DOHH2 (cell line): Measurements from ENCODE around the gene LIPC.

Source experiments
- H3F3A ChIP-seq: fragments of 200-600 bp; sonication (generic), shearing (Covaris generic); 2 replicates; pipeline ENCODE4 v1.6.0; 2016; ENCODE audit warnings: antibody characterized with exemption, mild to moderate bottlenecking; ENCODE audit not compliant: control insufficient read depth, insufficient read depth
- H3K27ac ChIP-seq: fragments of 200-600 bp; sonication (generic); 2 replicates; pipeline ENCODE4 v1.5.1; 2014; ENCODE audit warnings: low read depth, mild to moderate bottlenecking, low read length, moderate library complexity
- H3K27me3 ChIP-seq: fragments of 200-600 bp; sonication (generic); 2 replicates; pipeline ENCODE4 v1.6.1; 2014; ENCODE audit warnings: mild to moderate bottlenecking, low read length, mixed read lengths; ENCODE audit not compliant: control insufficient read depth
- H3K36me3 ChIP-seq: fragments of 200-600 bp; sonication (generic); 2 replicates; pipeline ENCODE4 v1.6.1; 2014; ENCODE audit warnings: mild to moderate bottlenecking, low read length, moderate library complexity, mixed read lengths; ENCODE audit not compliant: control insufficient read depth
- H3K4me1 ChIP-seq: fragments of 200-600 bp; sonication (generic); 2 replicates; pipeline ENCODE4 v1.6.1; 2014; ENCODE audit warnings: mild to moderate bottlenecking, low read length, mixed read lengths; ENCODE audit not compliant: control insufficient read depth
- H3K4me2 ChIP-seq: fragments of 200-600 bp; sonication (generic); 2 replicates; pipeline ENCODE4 v1.6.0; 2014; ENCODE audit warnings: mild to moderate bottlenecking, low read length, moderate library complexity
- H3K4me3 ChIP-seq: fragments of 200-600 bp; sonication (generic); 2 replicates; pipeline ENCODE4 v1.5.1; 2014; ENCODE audit warnings: mild to moderate bottlenecking, low read length, mixed read lengths
- H3K79me2 ChIP-seq: fragments of 200-600 bp; sonication (generic); 2 replicates; pipeline ENCODE4 v1.6.1; 2014; ENCODE audit warnings: mild to moderate bottlenecking, low read length, mixed read lengths; ENCODE audit not compliant: control insufficient read depth
- H3K9me2 ChIP-seq: fragments of 200-600 bp; sonication (generic); replicated peaks from 2 replicates; pipeline ENCODE4 v1.6.1; 2014; ENCODE audit warnings: mild to moderate bottlenecking, low read length, mixed read lengths; ENCODE audit not compliant: control insufficient read depth
- H3K9me3 ChIP-seq: fragments of 200-600 bp; sonication (generic); 2 replicates; pipeline ENCODE4 v1.6.1; 2014; ENCODE audit warnings: antibody characterized with exemption, low read length, mixed read lengths; ENCODE audit not compliant: control insufficient read depth, insufficient read depth
- H4K20me1 ChIP-seq: fragments of 200-600 bp; sonication (generic); 2 replicates; pipeline ENCODE4 v1.6.0; 2014; ENCODE audit warnings: low read depth, mild to moderate bottlenecking, antibody characterized with exemption, low read length, moderate library complexity; ENCODE audit not compliant: control insufficient read depth, insufficient read depth
- CTCF ChIP-seq: fragments of 200-600 bp; sonication (generic); IDR thresholded peaks from one replicate; pipeline ENCODE4 v1.5.1; 2014; ENCODE audit warnings: antibody characterized with exemption, mild to moderate bottlenecking, low read depth, low read length; ENCODE audit not compliant: poor library complexity, severe bottlenecking
- EZH2phosphoT487 ChIP-seq: fragments of 200-600 bp; sonication (generic); IDR thresholded peaks from 2 replicates; pipeline ENCODE4 v1.6.1; 2017; ENCODE audit warnings: borderline replicate concordance, mild to moderate bottlenecking, antibody characterized with exemption, low read length, moderate library complexity, mixed read lengths

LIPC gene

GRCh38 chr15:58396181-58396580 is 35.6 kb upstream of the LIPC start:
- Histone ChIP-seq H3K4me2 (no peak overlapping the region), H3K9me3 (no peaks in the 10 kb centered on the region), H3K4me3 (no peak overlapping the region), H3K27ac (no peak overlapping the region), H4K20me1 (no peaks in the 10 kb centered on the region), H3K9me2 (no peaks in the 10 kb centered on the region), H3K79me2 (no peaks in the 10 kb centered on the region), H3K4me1 (no peaks in the 10 kb centered on the region), H3K36me3 (no peaks in the 10 kb centered on the region), H3F3A (no peaks in the 10 kb centered on the region), H3K27me3 (peaks cover under 1% of the 10 kb centered on the region; the same call in 1 of the 2 replicates)
- no peak for TF ChIP-seq CTCF
- no peak for TF ChIP-seq EZH2phosphoT487

- H3K9me2 ChIP-seq = no peaks in the 10 kb centered on the region
- H3K27ac ChIP-seq = no peak overlapping the region
- no peaks in the 10 kb centered on the region for H3F3A ChIP-seq
- H3K4me3 ChIP-seq = no peak overlapping the region
- H3K27me3 ChIP-seq = no peaks in the 10 kb centered on the region
- no peaks in the 10 kb centered on the region for H3K79me2 ChIP-seq
- no peaks in the 10 kb centered on the region for H4K20me1 ChIP-seq
- no peaks in the 10 kb centered on the region for H3K4me1 ChIP-seq
- TF ChIP-seq EZH2phosphoT487 (no peak), CTCF (no peak)
- H3K9me3 ChIP-seq = no peaks in the 10 kb centered on the region
- no peaks in the 10 kb centered on the region for H3K36me3 ChIP-seq
- no peak overlapping the region for H3K4me2 ChIP-seq
Measured at GRCh38 chr15:58398071-58398470, 33.7 kb upstream of the LIPC start.

DNA sequence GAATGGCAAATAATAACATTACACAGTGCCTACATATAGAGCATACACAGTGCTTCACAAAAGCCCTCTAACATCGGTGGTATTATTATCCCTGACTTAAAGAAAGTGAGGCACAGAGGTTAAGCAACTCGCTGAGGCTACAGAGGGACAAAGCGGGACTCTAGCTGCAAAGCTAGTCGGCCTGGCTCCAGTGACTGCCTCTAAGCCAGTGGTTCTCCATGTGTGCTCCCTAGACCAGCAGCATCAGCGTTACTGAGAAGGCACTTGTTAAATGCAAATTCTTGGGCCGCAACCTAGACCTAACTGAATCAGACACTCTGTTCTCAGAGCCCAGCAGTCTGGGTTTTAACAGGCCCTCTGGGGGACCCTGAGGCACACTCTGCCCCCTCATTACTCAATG is 33.1 kb upstream of the LIPC start:
- H3K4me2 ChIP-seq = no peak overlapping the region
- H3F3A ChIP-seq = no peaks in the 10 kb centered on the region
- H3K79me2 ChIP-seq = no peaks in the 10 kb centered on the region
- H3K4me3 ChIP-seq = no peak overlapping the region
- no peaks in the 10 kb centered on the region for H3K4me1 ChIP-seq
- TF ChIP-seq CTCF (no peak), EZH2phosphoT487 (no peak)
- H4K20me1 ChIP-seq = no peaks in the 10 kb centered on the region
- no peak overlapping the region for H3K27ac ChIP-seq
- no peaks in the 10 kb centered on the region for H3K36me3 ChIP-seq
- no peaks in the 10 kb centered on the region for H3K9me3 ChIP-seq
- no peaks in the 10 kb centered on the region for H3K9me2 ChIP-seq
- no peaks in the 10 kb centered on the region for H3K27me3 ChIP-seq

DNA sequence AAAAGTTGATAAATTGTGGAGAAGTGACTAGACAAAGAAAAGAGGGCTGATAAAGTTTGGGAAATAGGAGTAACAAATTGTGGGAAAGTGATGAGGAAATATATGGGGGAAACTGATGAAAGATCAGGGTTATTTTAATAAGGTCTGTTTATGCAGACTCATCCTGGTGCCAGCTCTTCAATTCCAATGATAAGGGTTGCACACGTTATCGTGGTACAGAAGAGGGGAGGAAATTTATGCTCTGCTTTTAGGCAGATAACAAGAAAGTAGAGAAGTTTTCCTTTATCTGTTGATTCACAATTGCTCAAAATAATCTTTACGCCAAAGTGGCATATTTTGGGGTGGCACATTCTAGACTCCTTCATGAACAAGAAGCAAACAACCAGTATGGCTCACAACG is 32.1 kb upstream of the LIPC start:
- Histone ChIP-seq H4K20me1 (no peaks in the 10 kb centered on the region), H3K4me3 (no peak overlapping the region), H3K4me2 (no peak overlapping the region), H3K27me3 (0 out of 2 replicates have a peak, but pooled peaks cover 1% of the 10 kb centered on the region), H3K79me2 (no peaks in the 10 kb centered on the region), H3F3A (no peaks in the 10 kb centered on the region), H3K36me3 (no peaks in the 10 kb centered on the region), H3K27ac (no peak overlapping the region), H3K9me2 (no peaks in the 10 kb centered on the region), H3K9me3 (no peaks in the 10 kb centered on the region), H3K4me1 (no peaks in the 10 kb centered on the region)
- TF ChIP-seq CTCF (no peak), EZH2phosphoT487 (no peak)
